Midbrain (tissue), 1 donor: ENCODE data around the gene CRTC3.
"Not testable (repeated sequence)": the region's sequence is repeated elsewhere in the genome, so short reads cannot be mapped to it uniquely, and the experiment has no call there.

ENCODE experiments used
- DNase-seq: peaks from one replicate; lab custom pipeline; 2025; lab: John Stamatoyannopoulos, UW

CRTC3 gene

GRCh38 chr15:90623854-90624253 is 94.1 kb downstream of the CRTC3 start:
- no peak for DNase-seq

- no peak for DNase-seq
These were observed 94.7 kb downstream of the CRTC3 start for GRCh38 chr15:90624278-90624981.

- DNase-seq = no peak
These were observed 95.3 kb downstream of the CRTC3 start for GRCh38 chr15:90625037-90625436.

- DNase-seq = no peak
These were observed 99.5 kb downstream of the CRTC3 start for GRCh38 chr15:90629217-90629616.

GRCh38 chr15:90633360-90633759 is 103.6 kb downstream of the CRTC3 start:
- DNase-seq = no peak

- not testable (repeated sequence) for DNase-seq
These were observed 107.3 kb downstream of the CRTC3 start for GRCh38 chr15:90636993-90637392.

DNA sequence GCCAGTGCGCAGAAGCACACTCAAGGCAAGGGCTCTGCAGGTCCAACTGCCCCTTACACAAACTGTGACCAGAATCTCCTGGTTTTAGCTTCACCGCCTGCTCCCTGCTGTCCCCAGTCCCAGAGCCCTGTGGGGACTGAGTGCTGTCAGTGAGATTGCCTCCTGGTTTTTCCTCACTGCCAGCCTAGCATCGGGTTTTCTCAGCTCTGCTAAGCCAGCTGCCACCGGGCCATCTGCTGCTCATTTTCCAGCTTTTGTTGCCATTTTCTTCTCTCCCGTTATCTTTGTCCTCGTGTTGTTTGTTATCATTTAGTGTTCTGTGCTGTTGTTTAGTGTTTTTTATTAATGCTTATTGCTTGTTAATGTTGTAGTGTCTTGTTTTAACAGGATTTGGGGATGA is 108.0 kb downstream of the CRTC3 start:
- DNase-seq = no peak

- no peak for DNase-seq
These were observed 108.5 kb downstream of the CRTC3 start for GRCh38 chr15:90638201-90638691.

DNA sequence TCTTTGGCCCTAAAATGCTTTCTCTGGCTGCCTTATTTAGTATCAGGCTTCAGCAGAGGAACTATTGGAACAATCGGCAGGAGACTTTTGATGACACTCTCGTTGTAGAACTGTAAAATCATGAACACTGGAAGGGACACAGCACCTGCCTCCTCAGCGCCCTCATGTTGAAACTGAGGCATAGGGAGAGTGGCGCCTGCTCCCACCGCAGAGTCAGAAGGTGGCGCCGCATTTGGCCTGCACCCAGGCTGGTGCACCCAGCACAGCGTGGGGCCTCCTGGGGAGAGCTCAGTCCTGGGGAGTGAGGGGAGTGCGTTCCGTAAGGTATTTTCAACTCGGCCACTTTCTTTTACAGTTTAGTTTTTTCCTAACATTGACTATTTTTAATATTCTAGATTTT is 109.2 kb downstream of the CRTC3 start:
- no peak for DNase-seq

DNA sequence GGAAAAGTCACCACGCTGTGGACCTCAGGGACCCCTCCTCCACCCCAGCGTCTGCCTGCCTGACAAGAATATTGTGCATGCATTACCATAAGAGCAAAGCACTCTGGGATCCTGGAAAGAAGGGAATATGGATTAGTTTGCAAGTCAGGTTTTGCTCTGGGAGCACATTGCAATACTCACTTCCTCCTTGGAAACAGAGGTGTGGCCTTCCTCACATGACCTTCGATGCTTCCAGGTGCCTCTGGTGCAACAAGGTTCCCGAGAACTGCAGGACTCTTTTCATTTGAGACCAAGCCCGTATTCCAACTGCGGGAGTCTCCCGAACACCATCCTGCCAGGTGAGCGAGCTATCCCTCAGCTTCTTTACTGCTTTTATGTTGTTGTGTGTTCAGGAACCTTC is 111.1 kb downstream of the CRTC3 start:
- no peak for DNase-seq

DNA sequence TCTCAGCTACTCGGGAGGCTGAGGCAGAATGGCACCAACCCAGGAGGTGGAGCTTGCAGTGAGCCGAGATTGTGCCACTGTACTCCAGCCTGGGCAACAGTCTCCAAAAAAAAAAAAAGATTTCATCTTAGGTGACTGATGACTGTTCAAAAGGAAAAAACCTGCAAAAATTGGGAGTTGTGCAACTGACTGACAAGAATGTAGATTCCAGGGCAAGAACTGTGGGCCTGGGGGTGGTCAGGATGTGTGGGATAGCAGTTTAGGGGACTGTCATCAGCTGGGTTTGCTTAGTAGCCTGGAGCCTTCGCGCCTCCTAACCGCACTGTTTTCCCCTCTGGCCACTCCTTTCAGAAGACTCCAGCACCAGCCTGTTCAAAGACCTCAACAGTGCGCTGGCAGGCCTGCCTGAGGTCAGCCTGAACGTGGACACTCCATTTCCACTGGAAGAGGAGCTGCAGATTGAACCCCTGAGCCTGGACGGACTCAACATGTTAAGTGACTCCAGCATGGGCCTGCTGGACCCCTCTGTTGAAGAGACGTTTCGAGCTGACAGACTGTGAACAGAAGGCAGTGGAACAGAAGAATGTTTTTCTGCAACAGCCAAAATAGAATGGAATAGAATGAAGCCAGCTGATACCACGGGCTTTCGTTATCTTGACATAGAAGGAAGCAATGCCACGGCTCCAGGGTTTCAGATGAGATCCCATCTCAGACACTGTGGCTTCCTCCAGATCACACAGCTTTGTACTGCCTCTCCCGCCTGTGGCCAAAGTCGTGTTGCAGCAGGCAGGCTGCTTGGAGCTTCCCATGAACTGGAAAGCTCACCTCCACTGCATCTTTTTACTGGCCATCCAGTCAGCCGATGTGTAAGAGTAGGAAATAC is 112.1 kb downstream of the CRTC3 start:
- no peak for DNase-seq

- DNase-seq = no peak
These were observed 113.0 kb downstream of the CRTC3 start for GRCh38 chr15:90642464-90643300.

- DNase-seq = no peak
These were observed 113.5 kb downstream of the CRTC3 start for GRCh38 chr15:90643301-90643632.

- no peak for DNase-seq
These were observed 114.8 kb downstream of the CRTC3 start for GRCh38 chr15:90644526-90644925.

DNA sequence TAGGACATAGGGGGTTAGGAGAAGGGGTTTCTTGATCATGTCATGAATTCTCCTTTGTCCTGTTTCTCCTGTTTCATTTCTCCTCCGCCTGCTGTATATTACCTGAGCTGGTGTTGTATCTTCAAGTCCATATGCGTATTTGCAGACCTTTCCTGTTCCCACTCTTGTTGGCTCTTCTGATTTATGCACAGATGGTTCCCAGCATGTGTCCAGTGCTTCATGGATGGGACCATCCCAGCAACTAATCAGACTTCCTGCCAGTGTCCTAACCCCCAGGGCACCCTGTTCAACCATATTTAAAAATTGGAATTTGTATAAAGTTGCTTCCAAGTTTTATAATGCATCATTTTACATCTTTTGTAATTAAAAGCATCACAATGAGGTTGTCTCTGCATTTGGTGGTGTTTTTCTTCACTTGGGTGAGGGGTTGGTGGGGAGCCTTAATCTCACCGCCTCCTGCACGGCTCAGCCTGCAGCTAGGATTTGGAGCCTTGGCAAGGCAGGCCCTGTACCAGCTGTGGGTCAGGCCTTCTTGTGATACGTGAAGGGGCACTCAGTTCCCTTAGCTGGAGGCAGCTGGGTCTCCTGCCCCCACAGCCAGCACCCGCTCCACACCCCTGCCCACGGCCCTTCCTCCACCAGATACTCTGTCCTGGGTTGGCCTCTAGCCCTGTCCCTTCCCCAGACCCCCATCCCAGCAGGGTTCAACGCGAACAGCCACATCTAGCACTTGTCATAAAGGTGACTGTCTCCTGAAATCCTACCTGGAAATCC is 115.4 kb downstream of the CRTC3 start:
- DNase-seq = no peak

DNA sequence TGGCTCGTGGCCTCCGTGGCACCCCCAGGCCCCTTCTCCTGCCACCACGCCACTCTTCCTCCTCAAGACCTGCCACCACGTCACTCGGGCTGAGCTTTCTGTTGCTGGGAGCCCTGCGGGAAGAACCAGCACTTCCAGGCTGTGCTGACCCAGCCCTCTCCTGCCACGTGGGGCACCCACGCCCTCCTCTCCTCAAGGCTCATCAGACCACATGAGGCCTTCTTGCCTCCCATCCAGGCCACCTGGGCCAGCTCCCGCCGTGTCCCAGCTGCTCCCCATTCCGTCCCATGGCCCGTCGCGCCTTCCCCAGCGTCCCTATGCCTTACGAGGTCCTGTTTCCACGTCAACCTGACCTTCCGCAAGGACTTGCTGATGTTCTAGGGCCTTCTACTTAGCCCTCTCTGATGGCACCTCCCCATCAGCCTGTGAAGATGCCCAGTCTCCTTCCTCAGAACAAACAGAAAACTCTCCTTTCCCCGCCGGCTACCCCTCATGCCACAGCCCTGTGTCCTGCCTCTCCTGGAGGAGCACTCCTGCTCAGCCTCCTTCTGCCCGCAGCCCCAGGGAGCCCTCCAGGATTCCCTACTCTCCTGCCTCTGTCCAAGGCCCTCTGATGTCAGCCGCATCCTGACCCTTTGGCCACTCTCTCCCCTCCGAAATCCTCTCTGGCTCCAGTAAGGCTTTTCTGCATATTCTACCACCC is 116.3 kb downstream of the CRTC3 start:
- DNase-seq = no peak

DNA sequence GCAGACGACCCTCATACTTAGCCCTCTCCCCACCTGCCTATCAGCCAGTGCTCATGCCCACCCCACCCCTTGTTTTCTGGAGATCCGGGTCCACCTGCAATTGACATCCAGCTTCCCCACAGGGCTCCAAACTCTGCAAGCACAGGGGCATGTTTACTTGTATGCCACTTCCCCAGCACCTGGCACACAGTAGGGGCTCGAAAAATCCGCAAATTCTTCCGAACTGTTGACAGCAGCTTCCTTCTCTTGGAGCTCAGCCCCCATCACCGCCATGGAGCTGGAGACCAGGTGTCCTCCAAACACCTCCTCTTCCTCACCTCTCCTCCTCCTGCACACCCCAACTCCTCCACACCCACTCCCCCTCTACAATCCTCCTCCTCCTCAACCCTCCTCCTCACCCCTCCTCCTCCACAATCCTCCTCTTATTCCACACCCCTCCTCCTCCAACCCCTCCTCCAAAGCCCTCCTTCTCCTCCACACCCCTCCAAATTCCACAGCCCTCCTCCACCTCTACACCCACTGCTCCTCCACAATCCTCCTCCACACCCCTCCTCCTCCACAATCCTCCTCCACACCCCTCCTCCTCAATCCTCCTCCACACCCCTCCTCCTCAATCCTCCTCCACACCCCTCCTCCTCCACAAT is 117.1 kb downstream of the CRTC3 start:
- DNase-seq = no peak

DNA sequence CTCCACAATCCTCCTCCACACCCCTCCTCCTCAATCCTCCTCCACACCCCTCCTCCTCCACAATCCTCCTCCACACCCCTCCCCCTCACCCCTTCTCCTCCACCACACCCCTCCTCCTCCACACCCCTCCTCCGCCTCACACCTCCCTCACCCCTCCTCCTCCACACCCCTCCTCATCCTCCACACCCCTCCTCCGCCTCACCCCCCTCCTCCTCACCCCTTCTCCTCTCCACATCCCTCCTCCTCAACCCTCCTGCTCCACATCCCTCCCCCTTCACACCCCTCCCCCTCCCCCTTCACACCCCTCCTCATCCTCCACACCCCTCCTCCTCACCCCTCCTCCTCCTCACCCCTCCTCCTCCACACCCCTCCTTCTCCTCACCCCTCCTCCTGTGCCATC is 117.6 kb downstream of the CRTC3 start:
- DNase-seq = no peak

DNA sequence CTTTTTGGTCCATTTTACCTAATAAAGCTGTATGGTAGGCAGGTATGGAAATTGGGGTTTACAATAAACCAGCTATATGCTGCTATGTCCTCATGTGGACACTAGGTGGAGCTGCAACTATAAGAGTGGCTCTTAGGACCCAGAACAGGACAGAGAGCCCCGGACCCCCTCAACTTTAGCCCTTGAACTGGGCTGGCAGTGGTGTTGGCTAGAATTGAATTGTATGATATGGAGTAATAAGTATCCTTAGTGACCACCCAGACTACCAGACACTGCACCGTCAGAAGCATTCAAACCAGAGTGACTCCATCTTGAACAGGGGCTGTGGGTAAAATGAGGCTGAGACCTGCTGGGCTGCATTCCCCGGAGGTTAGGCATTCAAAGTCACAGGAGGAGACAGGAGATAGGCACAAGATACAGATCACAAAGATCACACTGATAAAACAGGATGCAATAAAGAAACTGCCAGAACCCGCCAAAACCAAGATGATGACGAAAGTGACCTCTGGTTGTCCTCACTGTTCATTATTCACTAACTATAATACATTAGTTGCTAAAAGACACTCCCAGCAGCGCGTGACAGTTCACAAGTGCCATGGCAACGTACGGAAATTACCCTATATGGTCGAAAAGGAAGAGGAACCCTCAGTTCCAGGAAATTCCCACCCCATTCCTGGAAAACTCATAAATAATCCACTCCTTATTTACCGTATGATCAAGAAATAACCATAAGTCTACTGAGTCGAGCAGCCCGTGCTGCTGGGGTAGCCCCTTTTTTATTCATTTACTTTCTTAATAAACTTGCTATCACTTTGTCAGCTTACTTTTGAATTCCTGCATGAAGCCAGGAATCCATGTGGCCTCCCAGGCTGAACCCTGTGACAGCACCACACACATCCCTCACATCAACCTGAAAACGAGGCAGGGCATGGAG is 118.7 kb downstream of the CRTC3 start:
- peak; percentile 62 for DNase-seq
